Upper lobe of left lung (tissue), 4 donors: ENCODE results near the gene ANXA10.

ENCODE experiments used
- POLR2A ChIP-seq, 4 donors: fragments of 450-650 bp; IDR thresholded peaks; one replicate each; pipeline ENCODE4 v1.5.1; 2016 to 2017; ENCODE audit warnings: antibody characterized with exemption in 4 of 4, mild to moderate bottlenecking in 2 of 4
- POLR2AphosphoS5 ChIP-seq, 2 donors: sonication (generic); formaldehyde crosslinking; IDR thresholded peaks; one replicate each; pipeline ENCODE4 v1.5.1; 2017; ENCODE audit warnings: antibody characterized with exemption in 2 of 2
- TF ChIP-seq, protein P1 (sequence below), 6 experiments: fragments of 450-650 bp in 4 of 6; fragments of 200-600 bp in 2 of 6; sonication (generic) in 2 of 6; IDR thresholded peaks; one replicate each; pipeline ENCODE4 v1.5.1; 2016 to 2019; ENCODE audit warnings: antibody characterized with exemption in 6 of 6

DNA sequence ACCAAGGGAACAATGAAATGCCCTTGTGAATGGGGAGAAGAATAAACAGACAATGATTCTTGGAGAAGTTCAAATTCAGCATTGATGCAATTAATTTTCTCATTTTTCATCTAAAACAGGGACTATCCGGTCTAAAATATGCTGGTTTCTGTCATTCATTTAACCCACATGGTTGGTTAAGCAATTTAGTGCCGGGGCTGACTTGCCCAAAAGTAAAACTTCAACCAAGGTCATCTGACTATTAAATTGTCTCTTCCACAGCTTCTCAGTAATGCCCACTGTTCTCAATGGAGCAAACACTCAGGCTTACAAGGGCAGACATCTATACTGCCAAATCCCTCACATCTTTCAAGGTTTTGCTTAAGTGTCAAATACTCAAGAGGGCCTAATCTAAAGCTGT, 51.3 kb downstream of the ANXA10 start:
- TF ChIP-seq, protein P1, sequence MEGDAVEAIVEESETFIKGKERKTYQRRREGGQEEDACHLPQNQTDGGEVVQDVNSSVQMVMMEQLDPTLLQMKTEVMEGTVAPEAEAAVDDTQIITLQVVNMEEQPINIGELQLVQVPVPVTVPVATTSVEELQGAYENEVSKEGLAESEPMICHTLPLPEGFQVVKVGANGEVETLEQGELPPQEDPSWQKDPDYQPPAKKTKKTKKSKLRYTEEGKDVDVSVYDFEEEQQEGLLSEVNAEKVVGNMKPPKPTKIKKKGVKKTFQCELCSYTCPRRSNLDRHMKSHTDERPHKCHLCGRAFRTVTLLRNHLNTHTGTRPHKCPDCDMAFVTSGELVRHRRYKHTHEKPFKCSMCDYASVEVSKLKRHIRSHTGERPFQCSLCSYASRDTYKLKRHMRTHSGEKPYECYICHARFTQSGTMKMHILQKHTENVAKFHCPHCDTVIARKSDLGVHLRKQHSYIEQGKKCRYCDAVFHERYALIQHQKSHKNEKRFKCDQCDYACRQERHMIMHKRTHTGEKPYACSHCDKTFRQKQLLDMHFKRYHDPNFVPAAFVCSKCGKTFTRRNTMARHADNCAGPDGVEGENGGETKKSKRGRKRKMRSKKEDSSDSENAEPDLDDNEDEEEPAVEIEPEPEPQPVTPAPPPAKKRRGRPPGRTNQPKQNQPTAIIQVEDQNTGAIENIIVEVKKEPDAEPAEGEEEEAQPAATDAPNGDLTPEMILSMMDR (IDR thresholded peaks at IDR 0.05) = no peak
- TF ChIP-seq POLR2A (IDR thresholded peaks at IDR 0.05) = no peak
- no peak for TF ChIP-seq POLR2AphosphoS5 (IDR thresholded peaks at IDR 0.05)
